GM23248 (cell line): ENCODE measurements around the gene EFCAB11. TPM values are rescaled to one million over a fixed set of nuclear protein-coding genes. Genes with fewer than 3 reads are reported as not detected.

Source experiments
- DNase-seq: peaks from one replicate; pipeline ENCODE4 v3.0.0-alpha.2; 2015
- H2AFZ ChIP-seq: fragments of 200-600 bp; sonication (generic); 2 replicates; pipeline ENCODE4 v1.6.1; 2016; ENCODE audit warnings: antibody characterized with exemption
- H3F3A ChIP-seq: fragments of 200-600 bp; sonication (generic); 2 replicates; pipeline ENCODE4 v1.6.1; 2016; ENCODE audit warnings: mild to moderate bottlenecking, antibody characterized with exemption, mixed run types; ENCODE audit not compliant: insufficient read depth
- H3K27ac ChIP-seq: fragments of 200-600 bp; sonication (generic); 2 replicates; pipeline ENCODE4 v1.5.1; 2016; ENCODE audit warnings: mild to moderate bottlenecking
- H3K27me3 ChIP-seq: fragments of 200-600 bp; sonication (generic); replicated peaks from 2 replicates; pipeline ENCODE4 v1.6.1; 2016; ENCODE audit warnings: mild to moderate bottlenecking; ENCODE audit not compliant: insufficient read depth
- H3K36me3 ChIP-seq: fragments of 200-600 bp; sonication (generic); 2 replicates; pipeline ENCODE4 v1.6.1; 2016; ENCODE audit warnings: low read depth, mild to moderate bottlenecking
- H3K4me1 ChIP-seq: fragments of 200-600 bp; sonication (generic); 2 replicates; pipeline ENCODE4 v1.6.1; 2016; ENCODE audit warnings: mild to moderate bottlenecking; ENCODE audit not compliant: insufficient read depth
- H3K4me2 ChIP-seq: fragments of 200-600 bp; sonication (generic); one replicate; pipeline ENCODE4 v1.6.1; 2016; ENCODE audit warnings: mild to moderate bottlenecking; ENCODE audit not compliant: unreplicated experiment
- H3K4me3 ChIP-seq: fragments of 200-600 bp; sonication (generic); 2 replicates; pipeline ENCODE4 v1.5.1; 2016; ENCODE audit warnings: mild to moderate bottlenecking
- H3K79me2 ChIP-seq: fragments of 200-600 bp; sonication (generic); 2 replicates; pipeline ENCODE4 v1.6.1; 2016; ENCODE audit warnings: mild to moderate bottlenecking; ENCODE audit not compliant: insufficient read depth
- H3K9ac ChIP-seq: fragments of 200-600 bp; sonication (generic); 2 replicates; pipeline ENCODE4 v1.6.1; 2016; ENCODE audit warnings: mild to moderate bottlenecking
- H3K9me2 ChIP-seq: fragments of 200-600 bp; sonication (generic); 2 replicates; pipeline ENCODE4 v1.6.1; 2016; ENCODE audit warnings: mixed run types, mild to moderate bottlenecking, moderate library complexity; ENCODE audit not compliant: insufficient read depth
- H3K9me3 ChIP-seq: fragments of 200-600 bp; sonication (generic); one replicate; pipeline ENCODE4 v1.6.1; 2017; ENCODE audit warnings: low read depth
- H4K20me1 ChIP-seq: fragments of 200-600 bp; sonication (generic); 2 replicates; pipeline ENCODE4 v1.6.0; 2016; ENCODE audit not compliant: insufficient read depth
- EZH2 ChIP-seq: fragments of 200-600 bp; sonication (generic); IDR thresholded peaks from 2 replicates; pipeline ENCODE4 v1.6.1; 2018; ENCODE audit warnings: antibody characterized with exemption, mild to moderate bottlenecking; ENCODE audit not compliant: insufficient read depth, poor library complexity, severe bottlenecking
- EZH2phosphoT487 ChIP-seq: fragments of 200-600 bp; sonication (generic); IDR thresholded peaks from 2 replicates; pipeline ENCODE4 v1.6.1; 2018; ENCODE audit warnings: antibody characterized with exemption, moderate library complexity, mild to moderate bottlenecking, low read depth; ENCODE audit not compliant: insufficient read depth
- WGBS, 2 experiments: methylation state at CpG; one replicate each; pipeline ENCODE4 v1.1.6; 2015 to 2017; ENCODE audit warnings: low lambda C conversion rate in 2 of 2, low coverage in 1 of 2; ENCODE audit errors: missing lambda C conversion rate in 2 of 2; 5-methylcytosine and 5-hydroxymethylcytosine counted together
- in situ Hi-C: fragments of 300-500 bp; cut with MboI; formaldehyde crosslinking; loops from 2 replicates; pipeline ENCODE4 v1.15.0; 2020
- polyA plus RNA-seq: library from polyadenylated mRNA; unstranded; fragments of >200 nt; fragmentation: Nextera tagmentation; extraction: Ambion mirVana; gene quantifications from 2 replicates; pipeline ENCODE4 v1.2.1, GENCODE V29; 2016
- total RNA-seq: library from RNA; depleted of rRNA; stranded (reverse); fragments of >200 nt; shearing (Covaris generic); gene quantifications from 2 replicates; pipeline ENCODE4 v1.2.3, GENCODE V29; 2014

Gene EFCAB11
- total and polyA plus RNA-seq, 2 experiments from 2014 or later: 7.9 to 16.4 TPM

GRCh38 chr14:89947344-89947743, 7.2 kb downstream of the EFCAB11 start:
- Histone ChIP-seq H3K79me2 (no peaks in the 10 kb centered on the region), H3K4me1 (no peaks in the 10 kb centered on the region), H4K20me1 (no peaks in the 10 kb centered on the region), H2AFZ (no peak overlapping the region), H3K9me2 (no peaks in the 10 kb centered on the region), H3K4me2 (no peak overlapping the region), H3K27ac (no peak overlapping the region), H3F3A (no peaks in the 10 kb centered on the region), H3K9ac (no peak overlapping the region), H3K36me3 (0 out of 2 replicates have a peak, but pooled peaks cover 3% of the 10 kb centered on the region), H3K27me3 (no peaks in the 10 kb centered on the region), H3K9me3 (no peaks in the 10 kb centered on the region), H3K4me3 (no peak overlapping the region)
- no peak for DNase-seq
- in situ Hi-C loops: no loop called here
- no peak for TF ChIP-seq EZH2
- no peak for TF ChIP-seq EZH2phosphoT487

- no peaks in the 10 kb centered on the region for H3F3A ChIP-seq
- no peak overlapping the region for H3K9ac ChIP-seq
- no peaks in the 10 kb centered on the region for H3K79me2 ChIP-seq
- H2AFZ ChIP-seq: no peak overlapping the region
- H3K4me3 ChIP-seq: no peak overlapping the region
- no peaks in the 10 kb centered on the region for H3K9me3 ChIP-seq
- no peaks in the 10 kb centered on the region for H4K20me1 ChIP-seq
- WGBS, 2 experiments: 70 to 74% methylated on average over 2 of the region's 2 CpGs
- TF ChIP-seq EZH2: no peak
- no peak for TF ChIP-seq EZH2phosphoT487
- no peak overlapping the region for H3K27ac ChIP-seq
- no peaks in the 10 kb centered on the region for H3K9me2 ChIP-seq
- DNase-seq: no peak
- no peaks in the 10 kb centered on the region for H3K36me3 ChIP-seq
- H3K4me1 ChIP-seq: no peaks in the 10 kb centered on the region
- no peak overlapping the region for H3K4me2 ChIP-seq
- no peaks in the 10 kb centered on the region for H3K27me3 ChIP-seq
- in situ Hi-C loops: no loop called here
These were observed 12.6 kb downstream of the EFCAB11 start for GRCh38 chr14:89941830-89942377.

GRCh38 chr14:89936654-89937185, 17.8 kb downstream of the EFCAB11 start:
- Histone ChIP-seq H3K9ac (no peak overlapping the region), H3K4me3 (no peak overlapping the region), H3K79me2 (no peaks in the 10 kb centered on the region), H3K9me2 (no peaks in the 10 kb centered on the region), H3F3A (no peaks in the 10 kb centered on the region), H3K27me3 (no peaks in the 10 kb centered on the region), H3K36me3 (no peaks in the 10 kb centered on the region), H3K27ac (no peak overlapping the region), H2AFZ (no peak overlapping the region), H3K4me1 (no peaks in the 10 kb centered on the region), H3K9me3 (no peaks in the 10 kb centered on the region), H4K20me1 (no peaks in the 10 kb centered on the region), H3K4me2 (no peak overlapping the region)
- TF ChIP-seq EZH2 (no peak), EZH2phosphoT487 (no peak)
- WGBS, 2 experiments: 42 to 52% methylated on average over 3 of the region's 3 CpGs
- in situ Hi-C loops: no loop called here
- DNase-seq: no peak

GRCh38 chr14:89933002-89933401, 21.5 kb downstream of the EFCAB11 start:
- H3K27ac ChIP-seq: no peak overlapping the region
- H3K4me3 ChIP-seq: no peak overlapping the region
- DNase-seq: no peak
- 80 to 82% methylated on average over 6 of the region's 6 CpGs for WGBS, 2 experiments
- no peaks in the 10 kb centered on the region for H3F3A ChIP-seq
- H3K36me3 ChIP-seq: no peaks in the 10 kb centered on the region
- no peaks in the 10 kb centered on the region for H4K20me1 ChIP-seq
- no peak overlapping the region for H3K4me2 ChIP-seq
- H3K9ac ChIP-seq: no peak overlapping the region
- in situ Hi-C loops: no loop called here
- no peak for TF ChIP-seq EZH2
- TF ChIP-seq EZH2phosphoT487: no peak
- no peak overlapping the region for H2AFZ ChIP-seq
- no peaks in the 10 kb centered on the region for H3K9me3 ChIP-seq
- H3K27me3 ChIP-seq: no peaks in the 10 kb centered on the region
- H3K9me2 ChIP-seq: no peaks in the 10 kb centered on the region
- no peaks in the 10 kb centered on the region for H3K79me2 ChIP-seq
- H3K4me1 ChIP-seq: no peaks in the 10 kb centered on the region
